Measurements from ENCODE around the gene SPSB2.
"Not testable (repeated sequence)": the region's sequence is repeated elsewhere in the genome, so short reads cannot be mapped to it uniquely, and the experiment has no call there.

SPSB2 gene

GRCh38 chr12:6902448-6902847 lies 29.3 kb upstream of the SPSB2 start:
- no peak for DNase-seq (ENCODE audit: low spot score)

- peak; percentile 63 for DNase-seq (ENCODE audit: low spot score)
Observed at GRCh38 chr12:6899837-6900519, 26.9 kb upstream of the SPSB2 start.

- no peak for DNase-seq (ENCODE audit: low spot score)
Observed at GRCh38 chr12:6899427-6899826, 26.3 kb upstream of the SPSB2 start.

- DNase-seq (ENCODE audit: low spot score), result no peak
Observed at GRCh38 chr12:6896846-6897435, 23.8 kb upstream of the SPSB2 start.

- DNase-seq (ENCODE audit: low spot score), result no peak
Observed at GRCh38 chr12:6894321-6894720, 21.2 kb upstream of the SPSB2 start.

- DNase-seq (ENCODE audit: low spot score), result not testable (repeated sequence)
Observed at GRCh38 chr12:6892683-6893082, 19.6 kb upstream of the SPSB2 start.

GRCh38 chr12:6891646-6892001 lies 18.5 kb upstream of the SPSB2 start:
- DNase-seq (ENCODE audit: low spot score), result no peak

GRCh38 chr12:6890789-6891645 lies 17.9 kb upstream of the SPSB2 start:
- DNase-seq (ENCODE audit: low spot score), result peak; percentile 97

GRCh38 chr12:6889775-6890573 lies 16.9 kb upstream of the SPSB2 start:
- DNase-seq (ENCODE audit: low spot score), result not testable (repeated sequence)

GRCh38 chr12:6888794-6889193 lies 15.7 kb upstream of the SPSB2 start:
- DNase-seq (ENCODE audit: low spot score), result not testable (repeated sequence)

- no peak for DNase-seq (ENCODE audit: low spot score)
Observed at GRCh38 chr12:6888360-6888759, 15.3 kb upstream of the SPSB2 start.

GRCh38 chr12:6887460-6887859 lies 14.4 kb upstream of the SPSB2 start:
- no peak for DNase-seq (ENCODE audit: low spot score)

- not testable (repeated sequence) for DNase-seq (ENCODE audit: low spot score)
Observed at GRCh38 chr12:6886206-6886999, 13.3 kb upstream of the SPSB2 start.

GRCh38 chr12:6884539-6884938 lies 11.4 kb upstream of the SPSB2 start:
- DNase-seq (ENCODE audit: low spot score), result no peak

GRCh38 chr12:6883683-6884082 lies 10.6 kb upstream of the SPSB2 start:
- no peak for DNase-seq (ENCODE audit: low spot score)

- DNase-seq (ENCODE audit: low spot score), result no peak
Observed at GRCh38 chr12:6883252-6883651, 10.1 kb upstream of the SPSB2 start.

GRCh38 chr12:6879824-6880223 lies 6.7 kb upstream of the SPSB2 start:
- not testable (repeated sequence) for DNase-seq (ENCODE audit: low spot score)

- not testable (repeated sequence) for DNase-seq (ENCODE audit: low spot score)
Observed at GRCh38 chr12:6874015-6874368, 889 bp upstream of the SPSB2 start.

GRCh38 chr12:6872073-6873048 lies 742 bp downstream of the SPSB2 start:
- peak; percentile 78 for DNase-seq (ENCODE audit: low spot score)

Measured in globus pallidus (tissue), 1 donor.